Measurements from ENCODE around the gene SSBP3.

Gene SSBP3

GRCh38 chr1:54265659-54266058 lies 140.5 kb downstream of the SSBP3 start:
- no peaks in the 10 kb centered on the region for H3K9me3 ChIP-seq (ENCODE audit: low read length)
- H3K27me3 ChIP-seq (ENCODE audit: insufficient read depth, low read length) = no peaks in the 10 kb centered on the region
- peaks cover 5% of the 10 kb centered on the region for H3K4me1 ChIP-seq (ENCODE audit: insufficient read depth, low read length)
- no peak overlapping the region for H2AFZ ChIP-seq (ENCODE audit: low read depth, low read length)
- no peak overlapping the region for H3K4me3 ChIP-seq (ENCODE audit: low read length)
- peaks cover 12% of the 10 kb centered on the region for H3K36me3 ChIP-seq (ENCODE audit: insufficient read depth, low read length)

GRCh38 chr1:54265126-54265525 lies 141.1 kb downstream of the SSBP3 start:
- Histone ChIP-seq H3K9me3 (ENCODE audit: low read length) (no peaks in the 10 kb centered on the region), H3K27me3 (ENCODE audit: insufficient read depth, low read length) (no peaks in the 10 kb centered on the region), H3K4me1 (ENCODE audit: insufficient read depth, low read length) (peaks cover 5% of the 10 kb centered on the region), H2AFZ (ENCODE audit: low read depth, low read length) (no peak overlapping the region), H3K36me3 (ENCODE audit: insufficient read depth, low read length) (peaks cover 11% of the 10 kb centered on the region), H3K4me3 (ENCODE audit: low read length) (no peak overlapping the region)

GRCh38 chr1:54263601-54264226 lies 142.5 kb downstream of the SSBP3 start:
- no peaks in the 10 kb centered on the region for H3K27me3 ChIP-seq (ENCODE audit: insufficient read depth, low read length)
- H3K4me1 ChIP-seq (ENCODE audit: insufficient read depth, low read length) = peaks cover 5% of the 10 kb centered on the region
- no peak overlapping the region for H3K4me3 ChIP-seq (ENCODE audit: low read length)
- peaks cover 6% of the 10 kb centered on the region for H3K36me3 ChIP-seq (ENCODE audit: insufficient read depth, low read length)
- H2AFZ ChIP-seq (ENCODE audit: low read depth, low read length) = no peak overlapping the region
- H3K9me3 ChIP-seq (ENCODE audit: low read length) = no peaks in the 10 kb centered on the region

GRCh38 chr1:54262244-54262643 lies 143.9 kb downstream of the SSBP3 start:
- H2AFZ ChIP-seq (ENCODE audit: low read depth, low read length) = no peak overlapping the region
- no peaks in the 10 kb centered on the region for H3K27me3 ChIP-seq (ENCODE audit: insufficient read depth, low read length)
- no peaks in the 10 kb centered on the region for H3K9me3 ChIP-seq (ENCODE audit: low read length)
- peaks cover 9% of the 10 kb centered on the region for H3K36me3 ChIP-seq (ENCODE audit: insufficient read depth, low read length)
- peaks cover 4% of the 10 kb centered on the region for H3K4me1 ChIP-seq (ENCODE audit: insufficient read depth, low read length)
- H3K4me3 ChIP-seq (ENCODE audit: low read length) = no peak overlapping the region

- Histone ChIP-seq H3K36me3 (ENCODE audit: insufficient read depth, low read length) (peaks cover 13% of the 10 kb centered on the region), H3K27me3 (ENCODE audit: insufficient read depth, low read length) (no peaks in the 10 kb centered on the region), H3K9me3 (ENCODE audit: low read length) (no peaks in the 10 kb centered on the region), H2AFZ (ENCODE audit: low read depth, low read length) (no peak overlapping the region), H3K4me1 (ENCODE audit: insufficient read depth, low read length) (peaks cover 6% of the 10 kb centered on the region), H3K4me3 (ENCODE audit: low read length) (no peak overlapping the region)
Observed at GRCh38 chr1:54260810-54261209, 145.4 kb downstream of the SSBP3 start.

GRCh38 chr1:54259546-54260140 lies 146.6 kb downstream of the SSBP3 start:
- no peaks in the 10 kb centered on the region for H3K9me3 ChIP-seq (ENCODE audit: low read length)
- no peak overlapping the region for H3K4me3 ChIP-seq (ENCODE audit: low read length)
- H3K4me1 ChIP-seq (ENCODE audit: insufficient read depth, low read length) = peaks cover 6% of the 10 kb centered on the region
- H3K36me3 ChIP-seq (ENCODE audit: insufficient read depth, low read length) = peaks cover 16% of the 10 kb centered on the region
- H2AFZ ChIP-seq (ENCODE audit: low read depth, low read length) = no peak overlapping the region
- no peaks in the 10 kb centered on the region for H3K27me3 ChIP-seq (ENCODE audit: insufficient read depth, low read length)

GRCh38 chr1:54257876-54258275 lies 148.3 kb downstream of the SSBP3 start:
- H3K27me3 ChIP-seq (ENCODE audit: insufficient read depth, low read length) = no peaks in the 10 kb centered on the region
- H3K9me3 ChIP-seq (ENCODE audit: low read length) = no peaks in the 10 kb centered on the region
- H3K36me3 ChIP-seq (ENCODE audit: insufficient read depth, low read length) = peaks cover 25% of the 10 kb centered on the region
- H2AFZ ChIP-seq (ENCODE audit: low read depth, low read length) = no peak overlapping the region
- H3K4me1 ChIP-seq (ENCODE audit: insufficient read depth, low read length) = peaks cover 6% of the 10 kb centered on the region
- no peak overlapping the region for H3K4me3 ChIP-seq (ENCODE audit: low read length)

- Histone ChIP-seq H3K27me3 (ENCODE audit: insufficient read depth, low read length) (no peaks in the 10 kb centered on the region), H3K36me3 (ENCODE audit: insufficient read depth, low read length) (peaks cover 26% of the 10 kb centered on the region), H3K4me3 (ENCODE audit: low read length) (no peak overlapping the region), H3K9me3 (ENCODE audit: low read length) (no peaks in the 10 kb centered on the region), H2AFZ (ENCODE audit: low read depth, low read length) (no peak overlapping the region), H3K4me1 (ENCODE audit: insufficient read depth, low read length) (peaks cover 6% of the 10 kb centered on the region)
Observed at GRCh38 chr1:54257346-54257620, 148.9 kb downstream of the SSBP3 start.

GRCh38 chr1:54256522-54257345 lies 149.5 kb downstream of the SSBP3 start:
- no peaks in the 10 kb centered on the region for H3K27me3 ChIP-seq (ENCODE audit: insufficient read depth, low read length)
- no peak overlapping the region for H2AFZ ChIP-seq (ENCODE audit: low read depth, low read length)
- peaks cover 6% of the 10 kb centered on the region for H3K4me1 ChIP-seq (ENCODE audit: insufficient read depth, low read length)
- no peak overlapping the region for H3K4me3 ChIP-seq (ENCODE audit: low read length)
- no peaks in the 10 kb centered on the region for H3K9me3 ChIP-seq (ENCODE audit: low read length)
- peaks cover 29% of the 10 kb centered on the region for H3K36me3 ChIP-seq (ENCODE audit: insufficient read depth, low read length)

GRCh38 chr1:54255026-54255702 lies 151.0 kb downstream of the SSBP3 start:
- Histone ChIP-seq H3K36me3 (ENCODE audit: insufficient read depth, low read length) (peaks cover 40% of the 10 kb centered on the region), H3K4me3 (ENCODE audit: low read length) (no peak overlapping the region), H3K4me1 (ENCODE audit: insufficient read depth, low read length) (peaks cover 6% of the 10 kb centered on the region), H3K9me3 (ENCODE audit: low read length) (no peaks in the 10 kb centered on the region), H2AFZ (ENCODE audit: low read depth, low read length) (no peak overlapping the region), H3K27me3 (ENCODE audit: insufficient read depth, low read length) (no peaks in the 10 kb centered on the region)

- H3K4me1 ChIP-seq (ENCODE audit: insufficient read depth, low read length) = peaks cover 6% of the 10 kb centered on the region
- H3K36me3 ChIP-seq (ENCODE audit: insufficient read depth, low read length) = peaks cover 46% of the 10 kb centered on the region
- no peaks in the 10 kb centered on the region for H3K27me3 ChIP-seq (ENCODE audit: insufficient read depth, low read length)
- H2AFZ ChIP-seq (ENCODE audit: low read depth, low read length) = no peak overlapping the region
- H3K9me3 ChIP-seq (ENCODE audit: low read length) = no peaks in the 10 kb centered on the region
- H3K4me3 ChIP-seq (ENCODE audit: low read length) = no peak overlapping the region
Observed at GRCh38 chr1:54254055-54254454, 152.1 kb downstream of the SSBP3 start.

- H3K4me1 ChIP-seq (ENCODE audit: insufficient read depth, low read length) = peaks cover 6% of the 10 kb centered on the region
- no peak overlapping the region for H3K4me3 ChIP-seq (ENCODE audit: low read length)
- H2AFZ ChIP-seq (ENCODE audit: low read depth, low read length) = no peak overlapping the region
- peaks cover 52% of the 10 kb centered on the region for H3K36me3 ChIP-seq (ENCODE audit: insufficient read depth, low read length)
- no peaks in the 10 kb centered on the region for H3K27me3 ChIP-seq (ENCODE audit: insufficient read depth, low read length)
- H3K9me3 ChIP-seq (ENCODE audit: low read length) = no peaks in the 10 kb centered on the region
Observed at GRCh38 chr1:54253480-54253879, 152.7 kb downstream of the SSBP3 start.

GRCh38 chr1:54252371-54252936 lies 153.7 kb downstream of the SSBP3 start:
- H3K4me3 ChIP-seq (ENCODE audit: low read length) = no peak overlapping the region
- H3K27me3 ChIP-seq (ENCODE audit: insufficient read depth, low read length) = no peaks in the 10 kb centered on the region
- H3K9me3 ChIP-seq (ENCODE audit: low read length) = no peaks in the 10 kb centered on the region
- H3K4me1 ChIP-seq (ENCODE audit: insufficient read depth, low read length) = peaks cover 4% of the 10 kb centered on the region
- no peak overlapping the region for H2AFZ ChIP-seq (ENCODE audit: low read depth, low read length)
- H3K36me3 ChIP-seq (ENCODE audit: insufficient read depth, low read length) = peaks cover 60% of the 10 kb centered on the region
